Tibial nerve (tissue), 4 donors: Measurements from ENCODE around the gene GATAD2A. TPM values are rescaled to one million over a fixed set of nuclear protein-coding genes. Genes with fewer than 3 reads are reported as not detected.
A peak's percentile ranks its signal among the peaks of the same experiment; 100 is the strongest.

Experiments
- DNase-seq, 2 donors: peaks; one replicate each; pipeline ENCODE4 v3.0.0-alpha.2; 2019; ENCODE audit warnings: low spot score in 2 of 2
- H3K27ac ChIP-seq, 4 donors: fragments of 200-600 bp; sonication (generic) in 3 of 4; one replicate each; pipeline ENCODE4 v1.5.1; 2017 to 2019; ENCODE audit warnings: mild to moderate bottlenecking in 1 of 4
- H3K27me3 ChIP-seq, 2 donors: fragments of 200-600 bp; sonication (generic) in 1 of 2; one replicate each; pipeline versions ENCODE4 v1.5.1 to v1.6.0; 2017 to 2019
- H3K36me3 ChIP-seq, 3 donors: fragments of 200-600 bp; sonication (generic); one replicate each; pipeline ENCODE4 v1.5.1; 2018 to 2019
- H3K4me1 ChIP-seq, 4 donors: fragments of 200-600 bp; sonication (generic) in 3 of 4; one replicate each; pipeline ENCODE4 v1.5.1; 2017 to 2019
- H3K4me3 ChIP-seq, 4 donors: fragments of 200-600 bp; sonication (generic) in 3 of 4; one replicate each; pipeline ENCODE4 v1.5.1; 2017 to 2019; ENCODE audit warnings: mild to moderate bottlenecking in 1 of 4, moderate library complexity in 1 of 4
- H3K9me3 ChIP-seq, 4 donors: fragments of 200-600 bp; sonication (generic) in 3 of 4; one replicate each; pipeline ENCODE4 v1.5.1; 2017 to 2019
- EP300 ChIP-seq, 2 donors: sonication (generic); formaldehyde crosslinking; IDR thresholded peaks; one replicate each; pipeline ENCODE4 v1.6.1; 2017; ENCODE audit warnings: antibody characterized with exemption in 2 of 2, mild to moderate bottlenecking in 1 of 2
- POLR2A ChIP-seq, 2 donors: fragments of 450-650 bp; IDR thresholded peaks; one replicate each; pipeline ENCODE4 v1.6.1; 2017; ENCODE audit warnings: antibody characterized with exemption in 2 of 2, mild to moderate bottlenecking in 2 of 2, moderate library complexity in 2 of 2
- WGBS, 2 donors: methylation state at CpG; one replicate each; pipeline ENCODE4 v1.1.5; 2018; 5-methylcytosine and 5-hydroxymethylcytosine counted together
- total RNA-seq, 4 donors: library from RNA; depleted of rRNA; stranded (reverse); fragments of >200 nt; gene quantifications; one replicate each; pipeline ENCODE4 v1.1.0, GENCODE V29; 2016
- TF ChIP-seq, protein P1 (sequence below), 5 experiments: fragments of 200-600 bp in 3 of 5; fragments of 450-650 bp in 2 of 5; sonication (generic) in 3 of 5; IDR thresholded peaks; one replicate each; pipeline ENCODE4 v1.5.1; 2016 to 2019; ENCODE audit warnings: antibody characterized with exemption in 5 of 5, mild to moderate bottlenecking in 3 of 5, moderate library complexity in 2 of 5

Gene GATAD2A, protein sequence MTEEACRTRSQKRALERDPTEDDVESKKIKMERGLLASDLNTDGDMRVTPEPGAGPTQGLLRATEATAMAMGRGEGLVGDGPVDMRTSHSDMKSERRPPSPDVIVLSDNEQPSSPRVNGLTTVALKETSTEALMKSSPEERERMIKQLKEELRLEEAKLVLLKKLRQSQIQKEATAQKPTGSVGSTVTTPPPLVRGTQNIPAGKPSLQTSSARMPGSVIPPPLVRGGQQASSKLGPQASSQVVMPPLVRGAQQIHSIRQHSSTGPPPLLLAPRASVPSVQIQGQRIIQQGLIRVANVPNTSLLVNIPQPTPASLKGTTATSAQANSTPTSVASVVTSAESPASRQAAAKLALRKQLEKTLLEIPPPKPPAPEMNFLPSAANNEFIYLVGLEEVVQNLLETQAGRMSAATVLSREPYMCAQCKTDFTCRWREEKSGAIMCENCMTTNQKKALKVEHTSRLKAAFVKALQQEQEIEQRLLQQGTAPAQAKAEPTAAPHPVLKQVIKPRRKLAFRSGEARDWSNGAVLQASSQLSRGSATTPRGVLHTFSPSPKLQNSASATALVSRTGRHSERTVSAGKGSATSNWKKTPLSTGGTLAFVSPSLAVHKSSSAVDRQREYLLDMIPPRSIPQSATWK
- 10 to 100 TPM; 34.1 to 69.6 (median 36.8) TPM for total RNA-seq

DNA sequence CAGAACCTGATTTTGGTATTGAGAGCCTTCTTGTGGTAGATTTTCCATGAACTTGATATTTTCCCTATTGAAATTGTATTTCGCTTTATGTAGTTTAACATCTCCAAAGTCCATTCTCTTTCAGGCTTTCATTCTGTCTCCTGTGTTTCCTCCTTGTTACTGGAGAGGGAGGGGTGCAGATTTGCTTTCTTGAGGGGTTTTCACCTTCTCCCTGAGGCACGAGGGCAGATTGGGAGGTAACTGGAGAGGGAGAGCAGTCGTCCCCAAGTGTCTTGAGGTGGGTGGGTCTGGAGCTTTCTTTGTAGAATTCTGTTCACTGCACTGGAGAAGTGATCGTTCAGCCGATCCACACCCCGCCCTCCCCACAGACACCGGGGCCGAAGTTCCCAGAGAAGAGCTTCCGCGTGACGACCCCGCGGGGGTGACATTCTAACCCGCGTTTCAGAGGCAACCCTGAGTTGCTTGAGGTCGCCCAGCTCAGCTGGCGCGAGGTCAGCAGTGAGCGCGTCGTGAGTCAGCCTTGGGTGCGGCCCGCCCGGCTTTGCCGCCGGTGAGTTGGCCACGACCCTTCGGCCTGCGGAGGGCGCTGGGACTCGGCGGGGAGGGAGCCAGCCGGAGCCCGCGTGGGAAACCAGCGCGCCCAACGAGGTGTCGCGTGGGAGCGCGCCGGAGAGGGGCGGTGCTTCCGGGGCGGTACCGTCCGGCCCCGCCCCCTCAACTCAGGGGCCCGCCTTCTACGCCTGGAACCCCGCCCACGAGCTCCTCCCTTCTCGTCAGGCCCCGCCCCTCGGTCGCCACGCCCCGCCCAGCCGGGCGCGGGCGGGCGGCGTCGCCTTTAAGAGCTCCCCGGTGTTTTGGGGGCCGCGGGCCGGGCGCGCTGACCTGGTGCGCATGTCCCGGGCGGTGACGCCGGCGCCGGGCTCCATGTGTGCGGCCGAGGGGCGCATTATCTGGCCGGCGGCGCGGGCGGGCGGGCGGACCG lies at the start of gene GATAD2A:
Gene GATAD2A (plus strand): TSS at position 797 of the 982 bp plus-strand sequence. CDS start 59,671 bp downstream, outside the sequence.
- Histone ChIP-seq H3K4me3 (peak within 1 kb of the TSS; percentile 68 to 98 (median 92)), H3K27me3 (no peaks in the 10 kb centered on the region), H3K9me3 (no peaks in the 10 kb centered on the region), H3K4me1 (peaks cover 0 to 57% (median 22%) of the 10 kb centered on the region in 4 donors), H3K27ac (peak within 1 kb of the TSS; percentile 71 to 96 (median 90)), H3K36me3 (no peaks in the 10 kb centered on the region)
- 5 to 10% methylated on average over 8 to 23 of the region's 90 CpGs for WGBS, 2 donors
- DNase-seq, result peak; percentile 92 to 93
- TF ChIP-seq EP300 (IDR thresholded peaks at IDR 0.05) (peak; percentile 58 to 89), POLR2A (IDR thresholded peaks at IDR 0.05) (peak in 1 of 2 donors; percentile 51)
- TF ChIP-seq, protein P1, sequence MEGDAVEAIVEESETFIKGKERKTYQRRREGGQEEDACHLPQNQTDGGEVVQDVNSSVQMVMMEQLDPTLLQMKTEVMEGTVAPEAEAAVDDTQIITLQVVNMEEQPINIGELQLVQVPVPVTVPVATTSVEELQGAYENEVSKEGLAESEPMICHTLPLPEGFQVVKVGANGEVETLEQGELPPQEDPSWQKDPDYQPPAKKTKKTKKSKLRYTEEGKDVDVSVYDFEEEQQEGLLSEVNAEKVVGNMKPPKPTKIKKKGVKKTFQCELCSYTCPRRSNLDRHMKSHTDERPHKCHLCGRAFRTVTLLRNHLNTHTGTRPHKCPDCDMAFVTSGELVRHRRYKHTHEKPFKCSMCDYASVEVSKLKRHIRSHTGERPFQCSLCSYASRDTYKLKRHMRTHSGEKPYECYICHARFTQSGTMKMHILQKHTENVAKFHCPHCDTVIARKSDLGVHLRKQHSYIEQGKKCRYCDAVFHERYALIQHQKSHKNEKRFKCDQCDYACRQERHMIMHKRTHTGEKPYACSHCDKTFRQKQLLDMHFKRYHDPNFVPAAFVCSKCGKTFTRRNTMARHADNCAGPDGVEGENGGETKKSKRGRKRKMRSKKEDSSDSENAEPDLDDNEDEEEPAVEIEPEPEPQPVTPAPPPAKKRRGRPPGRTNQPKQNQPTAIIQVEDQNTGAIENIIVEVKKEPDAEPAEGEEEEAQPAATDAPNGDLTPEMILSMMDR (IDR thresholded peaks at IDR 0.05), result peak; percentile 28 to 62 (median 45)

DNA sequence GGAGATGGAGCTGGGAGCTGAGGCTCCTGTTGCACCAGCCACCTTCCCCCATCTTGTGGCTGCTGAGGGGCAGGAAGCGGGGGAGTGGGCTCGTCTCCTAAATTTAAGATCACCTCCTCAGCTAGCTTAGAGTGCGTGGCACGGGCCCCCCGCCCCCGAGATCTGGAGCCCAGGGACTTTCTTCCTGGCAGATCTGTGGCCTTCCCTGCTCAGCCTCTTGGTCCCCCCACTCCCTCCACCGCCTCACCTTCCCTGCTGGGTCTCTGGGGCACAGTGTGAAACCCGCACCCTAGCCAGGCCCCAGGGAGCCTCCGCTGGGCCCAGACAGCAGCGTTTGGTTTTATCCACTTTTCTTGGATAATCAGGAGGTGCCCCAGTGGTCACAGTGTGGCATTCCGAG lies 49.0 kb upstream of the GATAD2A start:
- WGBS, 2 donors, result 89 to 93% methylated on average over 10 to 11 of the region's 11 CpGs
- no peaks in the 10 kb centered on the region for H3K27me3 ChIP-seq
- H3K27ac ChIP-seq, result no peak overlapping the region
- H3K4me3 ChIP-seq, result no peak overlapping the region
- peaks cover 0 to 8% (median 0%) of the 10 kb centered on the region in 4 donors for H3K4me1 ChIP-seq
- H3K9me3 ChIP-seq, result no peaks in the 10 kb centered on the region
- no peak for DNase-seq
- peaks cover 5 to 79% (median 36%) of the 10 kb centered on the region in 3 donors for H3K36me3 ChIP-seq
- TF ChIP-seq, protein P1 (IDR thresholded peaks at IDR 0.05), result no peak
- TF ChIP-seq EP300 (IDR thresholded peaks at IDR 0.05), result no peak
- TF ChIP-seq POLR2A (IDR thresholded peaks at IDR 0.05), result no peak

DNA sequence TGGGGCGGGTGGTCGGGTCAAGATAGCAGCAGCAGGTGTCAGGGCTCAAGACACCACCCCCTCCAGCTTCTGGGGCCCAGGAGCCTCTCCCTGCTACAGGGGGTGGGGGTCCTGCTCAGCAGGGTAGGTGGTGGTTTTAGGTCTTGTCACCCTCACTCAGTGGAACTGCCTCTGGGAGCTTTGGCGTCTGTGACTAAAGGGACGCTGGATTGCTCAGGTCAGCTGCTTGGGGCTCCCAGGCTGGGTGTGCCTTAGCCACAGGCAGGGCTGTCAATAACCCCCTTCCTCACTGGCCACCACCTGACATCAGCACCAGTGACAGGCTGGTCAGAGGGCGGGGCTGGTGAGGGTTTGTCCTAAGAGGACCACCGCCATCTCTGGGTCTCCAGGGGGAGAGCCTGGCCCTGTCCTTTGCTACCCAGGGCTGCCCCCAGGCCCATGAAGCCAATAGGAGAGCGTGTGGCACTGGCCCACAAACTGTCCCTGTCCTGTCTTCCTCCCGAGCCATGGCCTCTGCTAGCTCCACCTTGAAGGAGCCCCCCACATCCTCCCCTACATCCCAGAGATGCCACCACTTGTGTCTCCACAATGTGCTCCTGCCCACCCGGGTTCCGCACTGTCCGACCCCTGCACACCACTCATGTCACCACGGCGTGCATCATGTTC lies 48.4 kb upstream of the GATAD2A start:
- Histone ChIP-seq H3K4me1 (peaks cover 0 to 8% (median 0%) of the 10 kb centered on the region in 4 donors), H3K27me3 (no peaks in the 10 kb centered on the region), H3K9me3 (no peaks in the 10 kb centered on the region), H3K36me3 (peaks cover 5 to 74% (median 35%) of the 10 kb centered on the region in 3 donors), H3K4me3 (no peak overlapping the region), H3K27ac (no peak overlapping the region)
- DNase-seq, result no peak
- 90 to 94% methylated on average over 11 to 12 of the region's 13 CpGs for WGBS, 2 donors
- TF ChIP-seq EP300 (IDR thresholded peaks at IDR 0.05) (no peak), POLR2A (IDR thresholded peaks at IDR 0.05) (no peak)
- TF ChIP-seq, protein P1 (IDR thresholded peaks at IDR 0.05), result no peak

DNA sequence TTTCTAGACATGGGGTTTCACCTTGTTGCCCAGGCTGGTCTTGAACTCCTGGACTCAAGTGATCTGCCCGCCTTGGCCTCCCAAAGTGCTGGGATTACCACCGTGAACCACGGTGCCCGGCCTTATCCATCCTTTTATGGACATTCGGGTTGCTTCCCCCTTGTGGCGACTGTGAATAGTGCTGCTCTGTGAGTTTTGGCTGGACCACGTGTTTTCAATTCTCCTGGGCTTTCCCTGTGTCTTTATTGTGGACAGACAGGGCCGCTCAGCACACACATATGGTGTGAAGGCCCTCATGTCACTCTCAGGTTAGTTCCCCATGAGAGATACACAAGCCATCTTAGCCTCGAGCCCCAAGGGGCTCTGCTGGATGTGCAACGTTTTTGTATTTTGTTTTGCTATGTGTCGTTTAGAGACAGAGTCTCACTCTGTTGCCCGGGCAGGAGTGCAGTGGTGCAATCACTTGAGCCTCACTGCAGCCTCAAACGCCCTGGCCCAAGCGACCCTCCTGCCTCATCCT lies 44.3 kb upstream of the GATAD2A start:
- 8 to 10% methylated on average over 14 of the region's 14 CpGs for WGBS, 2 donors
- H3K27ac ChIP-seq, result peak overlapping the region in 2 of 4 donors; percentile 11 to 53
- H3K4me1 ChIP-seq, result peaks cover 0 to 20% (median 6%) of the 10 kb centered on the region in 4 donors
- no peaks in the 10 kb centered on the region for H3K27me3 ChIP-seq
- peak; percentile 75 to 85 for DNase-seq
- TF ChIP-seq EP300 (IDR thresholded peaks at IDR 0.05), result peak in 1 of 2 donors; percentile 22
- TF ChIP-seq, protein P1 (IDR thresholded peaks at IDR 0.05), result peak; percentile 73 to 86 (median 82)
- no peak for TF ChIP-seq POLR2A (IDR thresholded peaks at IDR 0.05)
- no peaks in the 10 kb centered on the region for H3K9me3 ChIP-seq
- no peak overlapping the region for H3K4me3 ChIP-seq
- H3K36me3 ChIP-seq, result peaks cover 0 to 33% (median 2%) of the 10 kb centered on the region in 3 donors
